CD4-positive, alpha-beta T cell treated with Interferon alpha-2 for 1 hour (primary cell): ENCODE data around the gene OPTC.

Experiments
- DNase-seq, 2 donors: peaks; one replicate each; pipeline ENCODE4 v3.0.0-alpha.2; 2020 to 2022

The OPTC gene

DNA sequence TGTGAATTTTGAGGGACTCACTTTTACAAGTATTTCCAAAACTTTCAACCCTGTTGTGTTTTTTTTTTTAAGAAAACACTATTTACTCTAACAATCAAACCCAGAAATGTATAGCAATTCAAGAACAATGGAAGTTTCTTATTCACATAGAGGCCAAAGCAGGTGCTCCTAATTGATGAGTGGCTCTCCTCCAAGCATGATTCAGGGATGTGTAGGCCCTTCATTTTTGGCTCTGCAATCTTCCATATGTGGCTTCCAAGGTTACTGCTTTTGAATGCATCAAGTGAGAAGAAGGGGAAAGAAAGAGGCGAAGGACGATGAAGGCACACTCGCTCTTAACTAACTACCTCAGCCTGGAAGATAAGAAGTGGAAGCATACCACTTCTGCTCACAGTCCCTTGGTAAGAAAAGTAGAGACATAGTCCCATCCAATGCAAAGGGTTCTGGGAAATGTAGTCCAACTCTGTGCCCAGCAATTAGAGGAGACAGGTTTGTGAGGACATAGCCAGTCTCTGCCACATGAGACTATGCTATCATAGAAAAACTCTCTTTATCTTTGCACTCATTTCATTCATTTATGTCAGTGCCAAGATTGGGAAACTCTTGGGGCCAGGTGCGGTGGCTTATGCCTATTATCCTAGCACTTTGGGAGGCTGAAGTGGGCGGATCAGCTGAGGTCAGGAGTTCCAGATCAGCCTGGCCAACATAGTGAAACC lies 46.0 kb downstream of the OPTC start:
- no peak for DNase-seq

- DNase-seq, result no peak
Observed at GRCh38 chr1:203544485-203544884, 50.5 kb downstream of the OPTC start.

GRCh38 chr1:203544978-203545816 lies 51.2 kb downstream of the OPTC start:
- DNase-seq, result no peak

DNA sequence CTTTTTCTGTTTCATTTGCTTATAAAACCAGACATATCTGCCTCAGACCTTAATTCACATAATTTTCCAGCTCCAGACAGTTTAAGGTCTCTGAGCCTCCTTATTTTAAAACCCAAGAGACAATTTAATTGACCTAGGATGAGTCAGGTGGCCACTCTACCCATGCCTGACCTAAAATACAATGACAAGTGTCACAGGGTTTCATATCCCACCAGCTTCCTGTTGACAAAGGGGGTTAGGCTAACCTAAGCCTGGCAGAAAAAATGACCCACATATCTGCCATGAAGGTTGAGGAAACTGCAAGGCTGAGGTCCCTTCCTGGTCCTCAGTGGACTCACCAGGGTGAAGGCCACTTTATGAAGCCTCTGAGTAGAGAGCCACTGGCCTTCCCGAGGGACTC lies 52.3 kb downstream of the OPTC start:
- DNase-seq, result no peak

GRCh38 chr1:203547147-203547546 lies 53.2 kb downstream of the OPTC start:
- DNase-seq, result no peak

- DNase-seq, result no peak
Observed at GRCh38 chr1:203547771-203548421, 53.9 kb downstream of the OPTC start.

DNA sequence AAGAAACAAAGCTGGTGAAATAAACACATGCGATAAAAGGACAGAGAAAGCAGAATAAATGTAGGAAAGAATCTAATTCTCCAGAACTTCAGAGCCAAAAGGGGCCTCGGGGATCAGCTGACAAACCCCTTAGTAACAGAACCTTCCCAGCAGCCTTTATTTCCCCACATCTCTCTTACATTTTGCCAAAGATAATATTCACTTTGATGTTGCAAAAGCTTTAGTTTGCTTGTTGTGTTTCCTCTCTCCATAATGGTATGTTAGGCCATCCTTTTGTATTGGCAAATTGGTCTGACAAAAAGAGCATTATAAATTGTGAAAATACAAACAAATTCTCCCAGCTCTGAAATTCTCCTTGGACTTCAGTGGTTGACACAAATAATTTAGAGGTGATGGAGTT lies 54.9 kb downstream of the OPTC start:
- DNase-seq, result no peak

DNA sequence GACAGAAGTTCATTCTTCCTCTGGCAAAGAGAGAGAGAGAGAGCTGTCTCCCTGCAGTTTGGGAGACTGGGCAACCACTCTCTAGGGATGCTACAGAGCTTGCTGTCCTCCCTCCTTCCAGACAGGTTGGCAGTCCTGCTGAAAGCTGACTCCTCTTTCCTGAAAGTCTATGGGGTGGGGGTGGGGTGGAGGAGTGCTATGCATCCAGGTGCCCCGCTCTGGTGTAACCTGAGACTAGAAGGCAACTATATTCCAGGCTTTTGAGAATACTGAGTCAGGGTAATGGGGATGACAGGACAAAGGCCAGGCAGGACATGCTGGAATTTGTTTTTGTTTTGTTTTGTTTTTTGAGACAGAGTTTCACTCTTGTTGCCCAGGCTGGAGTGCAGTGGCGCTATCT lies 55.4 kb downstream of the OPTC start:
- no peak for DNase-seq

- DNase-seq, result no peak
Observed at GRCh38 chr1:203550846-203551245, 56.9 kb downstream of the OPTC start.

- DNase-seq, result no peak
Observed at GRCh38 chr1:203551550-203551949, 57.6 kb downstream of the OPTC start.

DNA sequence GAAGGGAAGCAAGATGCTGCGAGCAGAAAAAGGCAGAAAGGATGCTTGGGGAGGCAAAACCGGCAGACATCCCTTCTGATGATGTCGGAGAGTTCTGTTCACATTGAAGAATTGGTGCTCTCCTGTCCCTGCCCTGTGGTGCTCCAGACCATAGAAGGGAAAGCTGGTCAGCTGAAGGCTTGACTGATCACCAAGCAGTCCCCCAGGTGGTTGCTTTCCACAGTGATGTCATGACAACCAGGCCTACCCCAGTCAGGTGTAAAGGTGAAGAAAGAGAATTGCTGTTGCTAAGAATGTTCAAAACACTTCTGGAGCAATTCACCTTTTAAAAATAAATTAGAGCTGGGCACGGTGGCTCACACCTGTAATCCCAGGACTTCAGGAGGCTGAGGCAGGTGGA lies 59.5 kb downstream of the OPTC start:
- no peak for DNase-seq

DNA sequence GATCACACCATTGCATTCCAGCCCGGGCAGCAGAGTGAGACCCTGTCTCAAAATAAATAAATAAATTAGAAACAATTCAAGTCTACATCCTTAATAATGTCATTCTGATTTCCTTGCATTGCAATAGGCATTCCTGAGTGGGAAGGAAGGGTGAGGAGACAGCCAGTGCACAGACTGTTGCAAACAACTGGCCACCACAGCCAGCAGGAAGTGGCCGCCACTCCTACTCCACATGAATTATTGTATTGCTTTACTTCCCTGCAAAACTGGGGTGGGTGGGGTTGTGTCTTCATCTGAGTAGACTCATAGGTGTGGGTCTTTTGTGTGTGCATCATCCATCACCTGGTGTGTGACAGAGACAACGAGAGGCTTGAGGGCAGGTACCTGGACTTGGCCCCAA lies 60.1 kb downstream of the OPTC start:
- no peak for DNase-seq

DNA sequence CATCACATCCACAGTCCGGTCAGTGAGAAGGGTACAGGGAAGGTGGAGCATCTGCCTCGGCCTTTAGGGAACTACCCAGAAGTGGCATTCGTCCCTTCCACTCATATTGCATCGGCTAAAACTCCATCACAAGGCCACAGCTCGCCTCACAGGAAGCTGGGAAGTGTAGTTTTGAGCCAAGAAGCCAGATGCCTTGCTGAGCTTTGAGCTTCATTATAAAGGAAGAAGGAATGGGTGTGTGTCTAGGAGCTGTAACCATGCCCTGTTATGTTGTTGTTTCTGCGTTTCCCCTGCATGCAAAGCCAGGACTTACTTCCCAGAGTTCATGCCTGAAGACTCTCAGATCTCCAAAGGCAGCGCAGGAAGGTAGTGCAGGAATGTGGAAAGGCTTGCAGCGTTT lies 61.1 kb downstream of the OPTC start:
- no peak for DNase-seq

DNA sequence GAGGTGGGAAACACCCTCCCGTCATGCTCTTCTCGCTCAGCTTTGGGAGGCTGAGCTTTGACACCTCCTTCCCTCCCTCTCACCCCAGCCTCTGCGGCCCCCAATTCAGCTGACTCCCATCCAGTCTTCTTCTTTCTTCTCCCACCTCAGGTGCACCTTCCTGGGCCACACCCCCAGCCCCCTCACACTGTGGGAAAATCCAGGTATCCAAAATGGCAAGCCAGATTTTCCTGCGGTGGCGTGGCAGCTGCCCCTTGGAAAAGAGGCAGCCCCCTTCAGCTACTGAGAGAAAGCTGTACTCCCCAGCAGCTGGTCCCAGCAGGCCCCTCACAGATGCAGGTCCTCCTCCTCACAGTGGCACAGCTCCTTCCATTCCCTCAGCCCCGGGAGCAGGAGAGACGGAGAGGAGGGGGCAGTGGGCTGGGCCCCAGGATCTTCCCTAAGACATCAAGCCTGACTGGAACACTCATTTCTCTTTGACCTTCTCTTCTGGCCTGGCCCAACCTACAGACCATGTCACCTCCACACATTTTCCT lies 61.6 kb downstream of the OPTC start:
- DNase-seq, result no peak

DNA sequence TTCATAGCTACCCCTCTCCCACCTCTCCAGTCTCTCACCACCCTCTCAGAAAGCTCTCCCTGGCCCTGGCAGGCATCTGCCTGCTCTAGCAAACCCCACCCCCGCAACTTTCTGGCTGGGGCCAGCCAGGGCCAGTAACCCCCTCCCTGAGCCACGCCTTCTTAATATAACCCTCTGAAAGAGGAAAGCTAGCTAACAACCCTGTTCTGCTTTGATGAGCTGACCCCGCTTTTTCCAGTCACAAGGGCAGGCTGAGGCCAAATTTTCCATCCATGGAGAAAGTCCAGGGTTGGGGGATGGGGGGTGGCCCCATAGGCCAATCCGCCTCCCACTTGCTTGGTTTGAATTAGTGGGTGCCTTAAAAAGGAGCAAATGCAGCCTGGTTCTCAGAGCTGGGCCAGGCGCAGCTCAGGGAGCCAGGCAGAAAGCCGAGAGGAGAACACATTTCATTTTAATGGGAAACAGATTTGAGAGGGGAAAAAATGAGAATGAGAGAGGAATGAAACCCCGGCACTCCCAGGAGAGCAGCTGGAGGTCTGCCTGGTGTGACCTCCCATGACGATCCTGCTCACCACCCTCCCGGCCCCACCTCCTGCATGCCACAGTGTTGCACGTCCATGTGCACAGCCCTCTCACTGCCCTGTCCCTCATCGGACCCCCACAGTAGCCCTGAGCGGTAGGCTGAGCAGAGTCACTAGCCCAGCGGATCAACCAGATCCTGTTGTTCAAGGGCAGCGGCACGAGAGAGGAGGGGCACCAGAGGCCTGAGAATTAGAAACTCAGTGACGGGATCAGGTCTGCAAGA lies 62.3 kb downstream of the OPTC start:
- DNase-seq, result no peak

DNA sequence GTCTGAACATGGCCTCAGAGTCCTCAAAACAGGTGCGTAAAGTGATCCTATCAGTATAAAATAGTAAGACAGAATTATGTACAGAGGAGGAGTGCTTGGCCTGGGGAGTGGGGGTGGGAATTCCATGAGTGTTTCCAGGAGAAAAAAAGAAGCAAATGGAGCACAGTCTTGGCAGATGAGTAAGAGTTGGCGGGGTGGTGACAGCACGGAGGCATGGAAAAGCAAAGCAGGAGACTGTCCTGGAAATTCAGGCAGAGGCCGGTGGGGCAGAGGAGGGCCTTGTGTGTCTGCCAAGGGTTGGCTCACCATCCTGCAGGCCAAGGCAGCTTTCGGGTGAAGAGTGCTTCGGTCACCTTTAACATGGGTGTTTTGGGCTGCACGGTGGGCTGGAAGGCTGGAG lies 63.4 kb downstream of the OPTC start:
- DNase-seq, result no peak

DNA sequence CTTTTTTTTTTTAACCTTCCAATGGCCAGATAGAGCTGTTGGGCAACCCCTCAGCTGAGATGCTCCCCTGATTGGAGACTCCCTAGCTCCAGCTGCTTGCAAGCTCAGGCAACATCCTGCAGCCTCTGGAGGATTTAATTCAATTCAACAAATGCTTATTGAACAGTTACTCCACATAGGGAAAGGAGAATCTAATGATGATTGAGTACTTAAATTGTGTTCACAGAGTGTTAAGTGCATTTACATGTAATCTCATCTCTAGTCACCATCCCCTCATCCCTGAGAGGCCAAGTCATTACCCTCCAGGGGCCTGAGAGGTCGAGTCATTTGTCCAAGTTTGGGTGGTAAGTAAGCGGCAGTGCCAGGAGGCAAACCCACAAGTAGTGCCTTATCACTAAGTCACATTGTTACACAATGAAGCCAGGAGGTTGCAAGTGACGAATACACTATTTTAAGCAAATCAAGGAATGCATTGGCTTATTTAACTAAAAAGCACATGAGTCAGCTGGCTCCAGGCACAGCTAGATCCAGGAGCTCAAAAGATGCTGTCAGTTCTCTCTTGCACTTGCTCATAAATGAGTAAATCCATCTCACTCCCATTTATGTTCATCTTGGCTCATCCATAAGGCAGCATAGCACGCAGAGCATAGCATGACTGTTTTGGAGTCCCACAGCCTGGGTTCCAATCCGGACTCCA lies 64.3 kb downstream of the OPTC start:
- DNase-seq, result no peak
